RWPE1 (cell line): ENCODE measurements around the gene SIK3.

Experiments used
- CTCF ChIA-PET: fragments of 350-600 bp; sonication (Branson Sonifier 250); formaldehyde crosslinking; extraction: SDS; loops from one replicate; lab custom pipeline; 2021; lab: Yijun Ruan, JAX
- POLR2A ChIA-PET: fragments of 400-600 bp; formaldehyde crosslinking; extraction: SDS; loops from one replicate; lab custom pipeline; 2020; ENCODE audit warnings: antibody characterized with exemption; ENCODE audit not compliant: low non-redundant PET; lab: Yijun Ruan, JAX
- DNase-seq: peaks from one replicate; pipeline ENCODE4 v3.0.0; 2012; ENCODE audit warnings: low spot score
- H3K27ac ChIP-seq: fragments of 450-650 bp; 2 replicates; pipeline ENCODE4 v1.5.1; 2017
- TF ChIP-seq, protein P1 (sequence below): fragments of 450-650 bp; conservative IDR thresholded peaks from 2 replicates; pipeline ENCODE4 v1.5.1; 2017; ENCODE audit warnings: low read depth, mild to moderate bottlenecking

SIK3 gene

DNA sequence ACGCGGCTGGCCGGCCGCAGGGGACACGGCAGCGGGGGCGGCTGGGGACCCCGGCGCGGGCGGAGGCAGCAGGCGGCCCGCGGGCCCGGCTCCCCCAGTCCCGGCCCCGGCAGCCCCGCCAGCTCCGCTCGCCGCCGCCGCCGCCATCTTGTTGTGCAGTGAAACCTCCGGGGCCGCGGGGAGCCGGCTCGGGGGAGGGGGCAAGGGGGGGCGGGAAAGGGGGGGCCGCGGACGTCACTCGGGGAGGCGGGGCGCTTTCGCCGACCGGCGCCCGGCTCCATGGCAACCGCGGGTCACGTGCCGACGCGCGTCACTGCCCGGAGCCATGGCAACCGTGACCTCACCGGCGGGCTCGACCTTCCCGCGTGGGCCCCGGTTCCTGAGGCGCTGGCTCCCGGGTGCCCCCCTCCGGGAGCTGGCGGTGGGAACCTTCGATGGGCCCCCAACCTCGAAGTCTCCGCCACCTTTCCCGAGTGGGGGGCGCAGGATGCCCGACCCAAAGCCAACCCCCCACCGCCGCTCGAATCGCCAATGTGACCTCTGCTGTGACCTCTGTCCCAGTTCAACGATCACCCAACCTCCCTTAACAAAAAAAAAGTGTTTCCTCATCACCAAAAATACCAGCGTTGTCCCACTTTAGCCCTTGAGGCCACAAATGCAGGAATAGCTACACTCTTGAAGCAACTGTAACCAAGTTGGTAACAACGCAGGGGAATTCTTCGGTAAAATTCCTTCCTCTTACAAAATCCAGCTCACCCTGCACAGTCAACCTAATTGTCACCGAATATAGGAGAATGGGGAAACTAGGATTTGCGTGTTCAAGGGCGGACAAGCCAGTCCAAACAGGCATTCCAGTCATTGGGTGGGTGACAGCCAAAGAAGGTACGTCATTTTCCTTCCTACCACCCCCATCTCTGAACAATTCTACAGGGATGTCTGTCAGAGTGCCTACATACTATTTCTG is at the start of gene SIK3:
Gene SIK3, minus strand, starts transcription at position 160 of the 964 bp plus-strand sequence. Its CDS starts 13 bp downstream, at position 147.
- peak within 1 kb of the TSS; percentile 92 for H3K27ac ChIP-seq
- TF ChIP-seq, protein P1, sequence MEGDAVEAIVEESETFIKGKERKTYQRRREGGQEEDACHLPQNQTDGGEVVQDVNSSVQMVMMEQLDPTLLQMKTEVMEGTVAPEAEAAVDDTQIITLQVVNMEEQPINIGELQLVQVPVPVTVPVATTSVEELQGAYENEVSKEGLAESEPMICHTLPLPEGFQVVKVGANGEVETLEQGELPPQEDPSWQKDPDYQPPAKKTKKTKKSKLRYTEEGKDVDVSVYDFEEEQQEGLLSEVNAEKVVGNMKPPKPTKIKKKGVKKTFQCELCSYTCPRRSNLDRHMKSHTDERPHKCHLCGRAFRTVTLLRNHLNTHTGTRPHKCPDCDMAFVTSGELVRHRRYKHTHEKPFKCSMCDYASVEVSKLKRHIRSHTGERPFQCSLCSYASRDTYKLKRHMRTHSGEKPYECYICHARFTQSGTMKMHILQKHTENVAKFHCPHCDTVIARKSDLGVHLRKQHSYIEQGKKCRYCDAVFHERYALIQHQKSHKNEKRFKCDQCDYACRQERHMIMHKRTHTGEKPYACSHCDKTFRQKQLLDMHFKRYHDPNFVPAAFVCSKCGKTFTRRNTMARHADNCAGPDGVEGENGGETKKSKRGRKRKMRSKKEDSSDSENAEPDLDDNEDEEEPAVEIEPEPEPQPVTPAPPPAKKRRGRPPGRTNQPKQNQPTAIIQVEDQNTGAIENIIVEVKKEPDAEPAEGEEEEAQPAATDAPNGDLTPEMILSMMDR: no peak
- ChIA-PET CTCF (interaction anchor here (0.6 kb wide), 2 partner anchors 71 to 247 kb away, joined by 3 to 4 read pairs; no protein-coding TSS in a partner anchor), POLR2A (no interaction called here)
- peak; percentile 98 for DNase-seq

- CTCF ChIA-PET: interaction anchor here (0.6 to 1.0 kb wide), 2 partner anchors 41 to 272 kb away, joined by 3 read pairs; no protein-coding TSS in a partner anchor
- DNase-seq: no peak
- TF ChIP-seq, protein P1: no peak
- POLR2A ChIA-PET: interaction anchor here (0.6 kb wide), 1 partner anchor 64 kb away, joined by 3 read pairs; no protein-coding TSS in a partner anchor
- peak overlapping the region; percentile 39 for H3K27ac ChIP-seq
Measured at GRCh38 chr11:117146521-117146920, 48.3 kb upstream of the SIK3 start.

GRCh38 chr11:117145393-117145761 is 47.1 kb upstream of the SIK3 start:
- peak; percentile 44 for DNase-seq
- ChIA-PET POLR2A (no interaction called here), CTCF (interaction anchor here (0.9 kb wide), 1 partner anchor 27 kb away, joined by 4 read pairs; no protein-coding TSS in a partner anchor)
- TF ChIP-seq, protein P1: no peak; the same call in 1 of the 2 replicates
- H3K27ac ChIP-seq: peak overlapping the region; percentile 92

DNA sequence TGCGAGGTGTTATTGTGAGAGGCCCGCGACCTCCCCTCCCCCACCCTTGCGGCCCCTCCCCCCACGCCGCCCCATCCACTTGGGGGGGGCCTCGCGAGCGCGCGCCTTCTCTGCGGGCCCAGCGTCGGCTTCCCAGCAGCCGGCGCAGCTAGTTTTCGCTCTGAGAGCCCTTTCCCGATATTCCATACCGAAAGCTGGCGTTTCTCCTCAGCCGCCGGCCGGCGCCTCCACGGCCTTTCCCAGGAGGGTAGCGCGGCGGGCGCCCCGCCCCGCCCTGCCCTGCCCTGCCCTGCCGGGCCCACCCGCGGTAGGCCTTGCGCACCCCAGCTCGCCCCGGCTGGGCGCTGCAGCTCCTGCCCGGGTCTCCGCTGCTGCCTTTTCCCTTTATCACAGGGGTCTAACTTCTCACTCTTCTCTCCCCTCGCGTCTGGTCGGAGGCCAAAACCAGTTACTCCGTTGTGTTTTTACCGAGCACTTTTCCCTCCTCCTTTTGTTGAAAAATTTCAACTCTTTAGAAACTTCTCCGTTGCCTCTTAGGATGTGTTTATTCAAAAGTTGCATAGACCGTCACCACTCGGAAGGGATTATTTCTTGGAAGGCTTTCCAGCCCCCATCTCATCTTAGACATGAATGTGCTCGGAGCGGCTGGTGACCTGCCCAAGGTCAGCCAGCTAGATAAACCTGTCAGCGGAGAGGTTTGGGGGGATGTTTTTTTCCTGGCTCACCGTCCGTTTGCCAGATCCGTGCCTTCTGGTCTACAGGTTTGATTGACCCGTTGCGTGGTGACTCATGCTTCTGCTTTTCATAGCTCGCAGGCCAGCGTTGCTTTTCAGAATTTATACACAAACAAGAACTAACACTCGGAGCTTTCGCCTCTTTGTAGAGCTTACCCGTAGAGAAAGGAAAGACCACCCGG is 46.5 kb upstream of the SIK3 start:
- POLR2A ChIA-PET: interaction anchor here (0.6 to 1.1 kb wide), 3 partner anchors 20 to 251 kb away, joined by 3 to 6 read pairs (median 3); no protein-coding TSS in a partner anchor
- peak; percentile 79 for DNase-seq
- CTCF ChIA-PET: interaction anchor here (0.6 to 1.2 kb wide), 4 partner anchors 18 to 28 kb away, joined by 3 to 4 read pairs (median 4); no protein-coding TSS in a partner anchor
- TF ChIP-seq, protein P1: no peak
- H3K27ac ChIP-seq: peak overlapping the region; percentile 92

- POLR2A ChIA-PET: interaction anchor here (0.6 to 1.1 kb wide), 3 partner anchors 21 to 250 kb away, joined by 3 to 6 read pairs (median 3); no protein-coding TSS in a partner anchor
- peak within 1 kb of the TSS; percentile 92 for H3K27ac ChIP-seq
- peak; percentile 97 for DNase-seq
- TF ChIP-seq, protein P1: no peak
- CTCF ChIA-PET: interaction anchor here (0.6 to 1.2 kb wide), 4 partner anchors 17 to 83 kb away, joined by 3 to 4 read pairs (median 4); no protein-coding TSS in a partner anchor
Measured at GRCh38 chr11:117143871-117144476, 45.7 kb upstream of the SIK3 start, which contains the start of gene PAFAH1B2. PAFAH1B2 (plus strand) TSS chr11:117144287; CDS start chr11:117152448, 8,161 bp downstream.
